CD4-positive, alpha-beta T cell treated with Interferon gamma for 1 hour (primary cell): ENCODE measurements around the gene ABHD10.

ENCODE experiments used
- DNase-seq: peaks from one replicate; pipeline ENCODE4 v3.0.0-alpha.2; 2020

ABHD10 gene

GRCh38 chr3:111978583-111979433 lies at the start of gene ABHD10:
ABHD10 (plus strand) TSS chr3:111979026; CDS start chr3:111979062, 36 bp downstream.
- DNase-seq: peak; percentile 96

- no peak for DNase-seq
Observed at GRCh38 chr3:111929484-111929883, 49.3 kb upstream of the ABHD10 start.

- DNase-seq: no peak
Observed at GRCh38 chr3:111932946-111933345, 45.9 kb upstream of the ABHD10 start.

GRCh38 chr3:111936191-111936841 lies 42.5 kb upstream of the ABHD10 start:
- no peak for DNase-seq

GRCh38 chr3:111936967-111937366 lies 41.9 kb upstream of the ABHD10 start:
- no peak for DNase-seq

- no peak for DNase-seq
Observed at GRCh38 chr3:111937871-111938270, 41.0 kb upstream of the ABHD10 start.

GRCh38 chr3:111939873-111940272 lies 39.0 kb upstream of the ABHD10 start:
- DNase-seq: no peak

GRCh38 chr3:111943533-111943932 lies 35.3 kb upstream of the ABHD10 start:
- no peak for DNase-seq

- no peak for DNase-seq
Observed at GRCh38 chr3:111944372-111944771, 34.5 kb upstream of the ABHD10 start.

GRCh38 chr3:111947231-111947630 lies 31.6 kb upstream of the ABHD10 start:
- no peak for DNase-seq

GRCh38 chr3:111948786-111949185 lies 30.0 kb upstream of the ABHD10 start:
- no peak for DNase-seq

- no peak for DNase-seq
Observed at GRCh38 chr3:111949712-111950111, 29.1 kb upstream of the ABHD10 start.

- DNase-seq: no peak
Observed at GRCh38 chr3:111951032-111951431, 27.8 kb upstream of the ABHD10 start.

- no peak for DNase-seq
Observed at GRCh38 chr3:111952086-111952485, 26.7 kb upstream of the ABHD10 start.

GRCh38 chr3:111952866-111953450 lies 25.9 kb upstream of the ABHD10 start:
- DNase-seq: no peak

GRCh38 chr3:111954228-111954990 lies 24.4 kb upstream of the ABHD10 start:
- DNase-seq: no peak

- no peak for DNase-seq
Observed at GRCh38 chr3:111955876-111956275, 22.9 kb upstream of the ABHD10 start.

GRCh38 chr3:111956449-111956848 lies 22.4 kb upstream of the ABHD10 start:
- no peak for DNase-seq

GRCh38 chr3:111956995-111957734 lies 21.7 kb upstream of the ABHD10 start:
- no peak for DNase-seq

- no peak for DNase-seq
Observed at GRCh38 chr3:111961461-111962164, 17.2 kb upstream of the ABHD10 start.

GRCh38 chr3:111963424-111963823 lies 15.4 kb upstream of the ABHD10 start:
- no peak for DNase-seq

GRCh38 chr3:111965484-111965883 lies 13.3 kb upstream of the ABHD10 start:
- DNase-seq: no peak
